Measurements from ENCODE around the gene PIGB.

- TF ChIP-seq, protein P1, sequence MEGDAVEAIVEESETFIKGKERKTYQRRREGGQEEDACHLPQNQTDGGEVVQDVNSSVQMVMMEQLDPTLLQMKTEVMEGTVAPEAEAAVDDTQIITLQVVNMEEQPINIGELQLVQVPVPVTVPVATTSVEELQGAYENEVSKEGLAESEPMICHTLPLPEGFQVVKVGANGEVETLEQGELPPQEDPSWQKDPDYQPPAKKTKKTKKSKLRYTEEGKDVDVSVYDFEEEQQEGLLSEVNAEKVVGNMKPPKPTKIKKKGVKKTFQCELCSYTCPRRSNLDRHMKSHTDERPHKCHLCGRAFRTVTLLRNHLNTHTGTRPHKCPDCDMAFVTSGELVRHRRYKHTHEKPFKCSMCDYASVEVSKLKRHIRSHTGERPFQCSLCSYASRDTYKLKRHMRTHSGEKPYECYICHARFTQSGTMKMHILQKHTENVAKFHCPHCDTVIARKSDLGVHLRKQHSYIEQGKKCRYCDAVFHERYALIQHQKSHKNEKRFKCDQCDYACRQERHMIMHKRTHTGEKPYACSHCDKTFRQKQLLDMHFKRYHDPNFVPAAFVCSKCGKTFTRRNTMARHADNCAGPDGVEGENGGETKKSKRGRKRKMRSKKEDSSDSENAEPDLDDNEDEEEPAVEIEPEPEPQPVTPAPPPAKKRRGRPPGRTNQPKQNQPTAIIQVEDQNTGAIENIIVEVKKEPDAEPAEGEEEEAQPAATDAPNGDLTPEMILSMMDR (IDR thresholded peaks at IDR 0.05) = no peak
- no peak for TF ChIP-seq POLR2A (IDR thresholded peaks at IDR 0.05)
- TF ChIP-seq POLR2AphosphoS5 (IDR thresholded peaks at IDR 0.05) = no peak
Observed at GRCh38 chr15:55387027-55387426, 68.0 kb downstream of the PIGB start.
